Activated naive CD4-positive, alpha-beta T cell treated with anti-CD3 and anti-CD28 coated beads, Interleukin-2, amount 50 U/mL, for 24 hours (primary cell): ENCODE data around the gene NPY2R.

Experiments used
- H3K27ac Mint-ChIP-seq: one replicate; pipeline ENCODE4 v1.8.0; 2021; ENCODE audit warnings: mild to moderate bottlenecking, mixed read lengths
- H3K27me3 Mint-ChIP-seq: one replicate; pipeline ENCODE4 v1.8.0; 2021; ENCODE audit warnings: mixed read lengths
- H3K36me3 Mint-ChIP-seq: one replicate; pipeline ENCODE4 v1.8.0; 2021; ENCODE audit warnings: mixed read lengths
- H3K4me1 Mint-ChIP-seq: one replicate; pipeline ENCODE4 v1.8.0; 2021; ENCODE audit warnings: mixed read lengths
- H3K4me3 Mint-ChIP-seq: one replicate; pipeline ENCODE4 v1.8.0; 2021; ENCODE audit warnings: mild to moderate bottlenecking, mixed read lengths
- H3K9me3 Mint-ChIP-seq: one replicate; pipeline ENCODE4 v1.8.0; 2021; ENCODE audit warnings: mixed read lengths

Gene NPY2R

GRCh38 chr4:155208258-155209054 is at the start of gene NPY2R:
NPY2R (plus strand) TSS chr4:155208636; CDS start chr4:155213940, 5,304 bp downstream.
- Mint-ChIP-seq H3K27ac (no peak within 1 kb of the TSS), H3K36me3 (no peaks in the 10 kb centered on the region), H3K9me3 (no peaks in the 10 kb centered on the region), H3K4me1 (no peaks in the 10 kb centered on the region), H3K4me3 (no peak within 1 kb of the TSS), H3K27me3 (peaks cover 27% of the 10 kb centered on the region)

- H3K9me3 Mint-ChIP-seq: no peaks in the 10 kb centered on the region
- H3K4me3 Mint-ChIP-seq: no peak overlapping the region
- H3K27ac Mint-ChIP-seq: no peak overlapping the region
- H3K4me1 Mint-ChIP-seq: no peaks in the 10 kb centered on the region
- no peaks in the 10 kb centered on the region for H3K27me3 Mint-ChIP-seq
- H3K36me3 Mint-ChIP-seq: no peaks in the 10 kb centered on the region
These were observed 47.1 kb upstream of the NPY2R start for GRCh38 chr4:155161357-155161756.

GRCh38 chr4:155164718-155165117 is 43.7 kb upstream of the NPY2R start:
- H3K27me3 Mint-ChIP-seq: no peaks in the 10 kb centered on the region
- H3K36me3 Mint-ChIP-seq: no peaks in the 10 kb centered on the region
- peaks cover 4% of the 10 kb centered on the region for H3K9me3 Mint-ChIP-seq
- H3K4me1 Mint-ChIP-seq: no peaks in the 10 kb centered on the region
- H3K4me3 Mint-ChIP-seq: no peak overlapping the region
- H3K27ac Mint-ChIP-seq: no peak overlapping the region

- H3K4me3 Mint-ChIP-seq: no peak overlapping the region
- H3K27ac Mint-ChIP-seq: no peak overlapping the region
- no peaks in the 10 kb centered on the region for H3K4me1 Mint-ChIP-seq
- no peaks in the 10 kb centered on the region for H3K36me3 Mint-ChIP-seq
- peaks cover 4% of the 10 kb centered on the region for H3K9me3 Mint-ChIP-seq
- peaks cover 1% of the 10 kb centered on the region for H3K27me3 Mint-ChIP-seq
These were observed 37.9 kb upstream of the NPY2R start for GRCh38 chr4:155170569-155170968.

GRCh38 chr4:155173371-155173770 is 35.1 kb upstream of the NPY2R start:
- Mint-ChIP-seq H3K9me3 (peaks cover 4% of the 10 kb centered on the region), H3K36me3 (no peaks in the 10 kb centered on the region), H3K4me3 (no peak overlapping the region), H3K27me3 (peaks cover 1% of the 10 kb centered on the region), H3K4me1 (no peaks in the 10 kb centered on the region), H3K27ac (no peak overlapping the region)

- H3K27ac Mint-ChIP-seq: no peak overlapping the region
- H3K27me3 Mint-ChIP-seq: peaks cover 1% of the 10 kb centered on the region
- no peaks in the 10 kb centered on the region for H3K9me3 Mint-ChIP-seq
- no peak overlapping the region for H3K4me3 Mint-ChIP-seq
- no peaks in the 10 kb centered on the region for H3K36me3 Mint-ChIP-seq
- no peaks in the 10 kb centered on the region for H3K4me1 Mint-ChIP-seq
These were observed 33.8 kb upstream of the NPY2R start for GRCh38 chr4:155174668-155175067.

- Mint-ChIP-seq H3K27ac (no peak overlapping the region), H3K9me3 (no peaks in the 10 kb centered on the region)
These were observed 29.2 kb upstream of the NPY2R start for GRCh38 chr4:155179216-155179615.

GRCh38 chr4:155186972-155187371 is 21.5 kb upstream of the NPY2R start:
- no peak overlapping the region for H3K27ac Mint-ChIP-seq
- H3K9me3 Mint-ChIP-seq: no peaks in the 10 kb centered on the region
- no peak overlapping the region for H3K4me3 Mint-ChIP-seq
- peaks cover 4% of the 10 kb centered on the region for H3K27me3 Mint-ChIP-seq
- H3K36me3 Mint-ChIP-seq: no peaks in the 10 kb centered on the region
- H3K4me1 Mint-ChIP-seq: no peaks in the 10 kb centered on the region

More at GRCh38 chr4:155179216-155179615, 29.2 kb upstream of the NPY2R start:
- Mint-ChIP-seq H3K27me3 (no peaks in the 10 kb centered on the region), H3K36me3 (no peaks in the 10 kb centered on the region), H3K4me3 (no peak overlapping the region), H3K4me1 (no peaks in the 10 kb centered on the region)

- Mint-ChIP-seq H3K27me3 (peaks cover 4% of the 10 kb centered on the region), H3K9me3 (no peaks in the 10 kb centered on the region), H3K27ac (no peak overlapping the region), H3K4me3 (no peak overlapping the region), H3K36me3 (no peaks in the 10 kb centered on the region), H3K4me1 (no peaks in the 10 kb centered on the region)
These were observed 20.4 kb upstream of the NPY2R start for GRCh38 chr4:155187989-155188388.

GRCh38 chr4:155190099-155190498 is 18.3 kb upstream of the NPY2R start:
- no peaks in the 10 kb centered on the region for H3K4me1 Mint-ChIP-seq
- H3K27ac Mint-ChIP-seq: no peak overlapping the region
- peaks cover 4% of the 10 kb centered on the region for H3K27me3 Mint-ChIP-seq
- H3K9me3 Mint-ChIP-seq: no peaks in the 10 kb centered on the region
- no peaks in the 10 kb centered on the region for H3K36me3 Mint-ChIP-seq
- no peak overlapping the region for H3K4me3 Mint-ChIP-seq

GRCh38 chr4:155197757-155198156 is 10.7 kb upstream of the NPY2R start:
- Mint-ChIP-seq H3K4me3 (no peak overlapping the region), H3K36me3 (no peaks in the 10 kb centered on the region), H3K27me3 (peaks cover 4% of the 10 kb centered on the region), H3K27ac (no peak overlapping the region), H3K9me3 (no peaks in the 10 kb centered on the region), H3K4me1 (no peaks in the 10 kb centered on the region)

GRCh38 chr4:155207534-155208257 is 740 bp upstream of the NPY2R start:
- H3K36me3 Mint-ChIP-seq: no peaks in the 10 kb centered on the region
- no peak overlapping the region for H3K4me3 Mint-ChIP-seq
- no peaks in the 10 kb centered on the region for H3K9me3 Mint-ChIP-seq
- H3K27me3 Mint-ChIP-seq: peaks cover 27% of the 10 kb centered on the region
- no peaks in the 10 kb centered on the region for H3K4me1 Mint-ChIP-seq
- no peak overlapping the region for H3K27ac Mint-ChIP-seq

- Mint-ChIP-seq H3K4me3 (no peak overlapping the region), H3K9me3 (no peaks in the 10 kb centered on the region), H3K4me1 (no peaks in the 10 kb centered on the region)
These were observed 11.6 kb downstream of the NPY2R start for GRCh38 chr4:155220025-155220424.

GRCh38 chr4:155227131-155227530 is 18.7 kb downstream of the NPY2R start:
- no peaks in the 10 kb centered on the region for H3K4me1 Mint-ChIP-seq
- no peaks in the 10 kb centered on the region for H3K27me3 Mint-ChIP-seq
- H3K4me3 Mint-ChIP-seq: no peak overlapping the region
- no peaks in the 10 kb centered on the region for H3K36me3 Mint-ChIP-seq
- H3K27ac Mint-ChIP-seq: no peak overlapping the region
- no peaks in the 10 kb centered on the region for H3K9me3 Mint-ChIP-seq

More at GRCh38 chr4:155220025-155220424, 11.6 kb downstream of the NPY2R start:
- Mint-ChIP-seq H3K36me3 (no peaks in the 10 kb centered on the region), H3K27ac (no peak overlapping the region), H3K27me3 (peaks cover 2% of the 10 kb centered on the region)

GRCh38 chr4:155228713-155229112 is 20.3 kb downstream of the NPY2R start:
- Mint-ChIP-seq H3K27me3 (no peaks in the 10 kb centered on the region), H3K4me1 (no peaks in the 10 kb centered on the region), H3K36me3 (no peaks in the 10 kb centered on the region), H3K4me3 (no peak overlapping the region), H3K9me3 (no peaks in the 10 kb centered on the region), H3K27ac (no peak overlapping the region)

GRCh38 chr4:155232432-155232831 is 24.0 kb downstream of the NPY2R start:
- H3K9me3 Mint-ChIP-seq: peaks cover 5% of the 10 kb centered on the region
- no peaks in the 10 kb centered on the region for H3K36me3 Mint-ChIP-seq
- H3K27ac Mint-ChIP-seq: no peak overlapping the region
- H3K4me3 Mint-ChIP-seq: no peak overlapping the region
- H3K4me1 Mint-ChIP-seq: no peaks in the 10 kb centered on the region
- H3K27me3 Mint-ChIP-seq: no peaks in the 10 kb centered on the region
